ENCODE results near the gene CALHM5. TPM values are rescaled to one million over a fixed set of nuclear protein-coding genes. Genes with fewer than 3 reads are reported as not detected.

The CALHM5 gene
- total RNA-seq, 1 donor from 2014 or later = 0.46 TPM

GRCh38 chr6:116564921-116565872, 53.8 kb downstream of the CALHM5 start:
- Mint-ChIP-seq H3K27ac (no peak overlapping the region), H3K9me3 (no peaks in the 10 kb centered on the region), H3K36me3 (no peaks in the 10 kb centered on the region), H3K27me3 (peaks cover 18% of the 10 kb centered on the region), H3K4me1 (ENCODE audit: unreplicated experiment) (peaks cover 10% of the 10 kb centered on the region), H3K4me3 (no peak overlapping the region)
- no peak for TF ChIP-seq CTCF (conservative IDR thresholded peaks at IDR 0.05)
- DNase-seq (ENCODE audit: extremely low spot score, unreplicated experiment) = peak; percentile 65

GRCh38 chr6:116568111-116568510, 56.7 kb downstream of the CALHM5 start:
- peaks cover 18% of the 10 kb centered on the region for H3K27me3 Mint-ChIP-seq
- H3K4me3 Mint-ChIP-seq = peak overlapping the region; percentile 7
- peaks cover 15% of the 10 kb centered on the region for H3K4me1 Mint-ChIP-seq (ENCODE audit: unreplicated experiment)
- no peak for TF ChIP-seq CTCF (conservative IDR thresholded peaks at IDR 0.05)
- no peaks in the 10 kb centered on the region for H3K36me3 Mint-ChIP-seq
- H3K9me3 Mint-ChIP-seq = no peaks in the 10 kb centered on the region
- no peak overlapping the region for H3K27ac Mint-ChIP-seq
- DNase-seq (ENCODE audit: extremely low spot score, unreplicated experiment) = no peak

- Mint-ChIP-seq H3K36me3 (no peaks in the 10 kb centered on the region), H3K4me1 (ENCODE audit: unreplicated experiment) (peaks cover 17% of the 10 kb centered on the region), H3K9me3 (no peaks in the 10 kb centered on the region), H3K27ac (no peak overlapping the region), H3K27me3 (peaks cover 17% of the 10 kb centered on the region), H3K4me3 (peak overlapping the region; percentile 57)
- TF ChIP-seq CTCF (conservative IDR thresholded peaks at IDR 0.05) = no peak
- DNase-seq (ENCODE audit: extremely low spot score, unreplicated experiment) = no peak
Observed at GRCh38 chr6:116568821-116569755, 57.6 kb downstream of the CALHM5 start.

- peaks cover 20% of the 10 kb centered on the region for H3K4me1 Mint-ChIP-seq (ENCODE audit: unreplicated experiment)
- H3K9me3 Mint-ChIP-seq = no peaks in the 10 kb centered on the region
- H3K36me3 Mint-ChIP-seq = no peaks in the 10 kb centered on the region
- peak within 1 kb of the TSS; percentile 95 for H3K27ac Mint-ChIP-seq
- H3K27me3 Mint-ChIP-seq = peaks cover 9% of the 10 kb centered on the region
- DNase-seq (ENCODE audit: extremely low spot score, unreplicated experiment) = peak; percentile 99
- TF ChIP-seq CTCF (conservative IDR thresholded peaks at IDR 0.05) = no peak
- H3K4me3 Mint-ChIP-seq = peak within 1 kb of the TSS; percentile 99
Observed at GRCh38 chr6:116570856-116571682, 59.6 kb downstream of the CALHM5 start, which contains the start of gene RWDD1. RWDD1 (plus strand) TSS chr6:116571504; CDS start chr6:116571583, 79 bp downstream.

- DNase-seq (ENCODE audit: extremely low spot score, unreplicated experiment) = no peak
- no peaks in the 10 kb centered on the region for H3K9me3 Mint-ChIP-seq
- H3K27ac Mint-ChIP-seq = peak overlapping the region; percentile 95
- H3K36me3 Mint-ChIP-seq = no peaks in the 10 kb centered on the region
- peak overlapping the region; percentile 99 for H3K4me3 Mint-ChIP-seq
- H3K4me1 Mint-ChIP-seq (ENCODE audit: unreplicated experiment) = peaks cover 20% of the 10 kb centered on the region
- H3K27me3 Mint-ChIP-seq = peaks cover 9% of the 10 kb centered on the region
- peak; percentile 12 for TF ChIP-seq CTCF (conservative IDR thresholded peaks at IDR 0.05)
Observed at GRCh38 chr6:116571683-116572000, 60.2 kb downstream of the CALHM5 start.
